ENCODE results near the gene FPR3.
"Not testable (repeated sequence)": the region's sequence is repeated elsewhere in the genome, so short reads cannot be mapped to it uniquely, and the experiment has no call there.

Gene FPR3

GRCh38 chr19:51784109-51784785 is 10.7 kb upstream of the FPR3 start:
- DNase-seq = no peak

GRCh38 chr19:51784922-51785690 is 9.9 kb upstream of the FPR3 start:
- peak in 1 of 2 experiments; percentile 1 for DNase-seq

- no peak for DNase-seq
Measured at GRCh38 chr19:51786646-51787494, 8.1 kb upstream of the FPR3 start.

- no peak for DNase-seq
Measured at GRCh38 chr19:51788029-51788428, 6.9 kb upstream of the FPR3 start.

GRCh38 chr19:51789061-51789795 is 5.7 kb upstream of the FPR3 start:
- no peak for DNase-seq

- no peak for DNase-seq
Measured at GRCh38 chr19:51792932-51793331, 2.0 kb upstream of the FPR3 start.

GRCh38 chr19:51793994-51794393 is 963 bp upstream of the FPR3 start:
- DNase-seq = no peak

GRCh38 chr19:51796195-51796679 is 1.3 kb downstream of the FPR3 start:
- no peak for DNase-seq

GRCh38 chr19:51797480-51797879 is 2.5 kb downstream of the FPR3 start:
- no peak for DNase-seq

- DNase-seq = no peak
Measured at GRCh38 chr19:51798062-51798461, 3.1 kb downstream of the FPR3 start.

- no peak for DNase-seq
Measured at GRCh38 chr19:51799034-51799773, 4.2 kb downstream of the FPR3 start.

- no peak for DNase-seq
Measured at GRCh38 chr19:51799774-51800472, 5.0 kb downstream of the FPR3 start.

GRCh38 chr19:51800473-51801244 is 5.7 kb downstream of the FPR3 start:
- DNase-seq = no peak

- no peak for DNase-seq
Measured at GRCh38 chr19:51802775-51803174, 7.8 kb downstream of the FPR3 start.

- no peak for DNase-seq
Measured at GRCh38 chr19:51803519-51803918, 8.6 kb downstream of the FPR3 start.

- no peak for DNase-seq
Measured at GRCh38 chr19:51803967-51804366, 9.0 kb downstream of the FPR3 start.

GRCh38 chr19:51804789-51805188 is 9.8 kb downstream of the FPR3 start:
- DNase-seq = not testable (repeated sequence)

- DNase-seq = not testable (repeated sequence)
Measured at GRCh38 chr19:51805396-51805795, 10.4 kb downstream of the FPR3 start.

- not testable (repeated sequence) for DNase-seq
Measured at GRCh38 chr19:51806571-51806970, 11.6 kb downstream of the FPR3 start.

- DNase-seq = no peak
Measured at GRCh38 chr19:51807111-51807701, 12.2 kb downstream of the FPR3 start.
